GM18867 (cell line): ENCODE results near the gene GALNT18.

ENCODE experiments used
- ATAC-seq: cut with Tn5 transposase; IDR thresholded peaks from one replicate; pipeline ENCODE4 v1.9.1; 2021; ENCODE audit warnings: mild to moderate bottlenecking, moderate library complexity; ENCODE audit not compliant: unreplicated experiment

GALNT18 gene

DNA sequence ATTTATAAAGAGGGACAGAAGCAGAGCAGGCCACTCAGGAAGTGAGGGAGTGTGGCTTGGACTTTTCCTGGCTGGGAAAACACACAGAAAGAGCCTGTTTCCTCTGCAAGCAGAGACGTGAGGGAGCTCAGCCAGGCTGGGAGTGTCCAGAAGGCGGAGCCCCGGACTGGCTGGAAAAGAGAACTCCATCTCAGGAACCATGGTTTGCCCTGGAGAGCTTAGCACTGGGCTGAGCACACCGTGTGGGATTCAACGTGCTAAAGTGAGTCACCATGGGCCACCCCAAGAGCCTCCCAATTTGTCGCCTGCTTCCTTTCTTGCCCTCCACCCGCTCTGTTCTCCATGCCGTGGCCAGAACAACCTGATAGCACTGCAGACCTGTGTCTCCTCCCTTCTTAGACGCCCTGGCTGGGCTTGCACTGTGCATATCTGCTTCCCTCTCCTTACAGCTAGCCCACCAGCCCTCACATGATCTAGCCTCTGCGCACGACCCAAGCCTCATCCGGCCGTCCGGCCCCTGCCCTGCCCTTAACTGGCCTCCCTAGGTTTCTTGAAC, 51.8 kb downstream of the GALNT18 start:
- no peak for ATAC-seq

- no peak for ATAC-seq
Observed at GRCh38 chr11:11568651-11569229, 53.1 kb downstream of the GALNT18 start.

GRCh38 chr11:11567936-11568650, 53.7 kb downstream of the GALNT18 start:
- no peak for ATAC-seq

DNA sequence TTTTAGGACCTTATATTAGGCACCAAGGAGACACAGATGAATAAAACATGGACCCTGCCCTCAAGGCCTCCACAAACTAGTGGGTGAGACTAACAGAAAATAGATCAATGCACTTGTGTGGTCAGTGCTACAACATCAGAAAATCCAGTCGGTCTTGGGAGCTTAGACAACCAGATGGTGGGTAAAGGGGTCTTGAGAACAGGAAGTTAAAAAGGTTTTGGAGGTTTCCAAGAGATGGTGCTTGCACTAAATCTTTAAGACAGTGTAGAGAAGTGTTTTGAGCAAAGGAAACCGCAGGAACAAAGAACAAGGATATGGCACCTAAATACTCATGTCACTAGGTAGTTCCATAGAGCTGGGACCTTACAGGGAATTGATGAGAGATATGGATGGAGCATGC, 56.2 kb downstream of the GALNT18 start:
- no peak for ATAC-seq

GRCh38 chr11:11563200-11563975, 58.4 kb downstream of the GALNT18 start:
- ATAC-seq = no peak

DNA sequence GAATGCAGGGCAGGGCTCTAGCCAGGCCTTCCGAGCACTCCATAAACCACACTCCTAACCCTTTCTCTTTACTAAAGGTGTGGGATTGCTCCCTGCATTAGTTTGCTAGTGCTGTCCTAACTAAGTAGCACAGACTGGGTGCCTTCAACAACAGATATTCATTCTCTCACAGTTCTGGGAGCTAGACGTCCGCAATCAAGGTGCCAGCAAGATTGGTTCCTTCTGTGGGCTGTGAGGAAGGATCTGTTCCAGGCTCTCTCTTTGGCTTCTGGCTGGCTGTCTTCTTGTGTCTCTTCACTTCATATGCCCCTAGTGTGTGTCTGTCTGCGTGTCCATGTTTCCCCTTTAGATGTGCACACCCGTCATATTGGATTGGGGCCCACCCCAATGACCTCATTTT, 59.8 kb downstream of the GALNT18 start:
- ATAC-seq = no peak

DNA sequence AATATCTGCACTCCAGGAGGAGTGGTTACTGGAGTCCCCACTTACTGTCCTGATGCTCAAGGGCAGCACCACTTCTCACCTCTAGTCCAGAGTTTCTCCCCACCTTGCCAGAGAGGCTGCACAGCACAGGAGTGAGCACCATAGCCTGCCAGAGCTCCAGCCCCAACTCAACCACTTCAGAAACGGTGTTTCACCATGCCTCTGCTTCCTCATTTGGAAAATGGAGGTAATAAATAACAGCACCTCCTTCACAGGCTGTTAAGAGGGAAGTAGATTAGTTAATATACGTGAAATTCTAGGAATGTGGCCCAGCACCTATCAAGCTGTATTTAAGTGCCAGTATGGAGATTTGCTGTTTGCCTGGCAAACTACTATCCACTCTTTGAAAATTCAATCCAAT, 63.0 kb downstream of the GALNT18 start:
- no peak for ATAC-seq

GRCh38 chr11:11558396-11558795, 63.4 kb downstream of the GALNT18 start:
- ATAC-seq = no peak

DNA sequence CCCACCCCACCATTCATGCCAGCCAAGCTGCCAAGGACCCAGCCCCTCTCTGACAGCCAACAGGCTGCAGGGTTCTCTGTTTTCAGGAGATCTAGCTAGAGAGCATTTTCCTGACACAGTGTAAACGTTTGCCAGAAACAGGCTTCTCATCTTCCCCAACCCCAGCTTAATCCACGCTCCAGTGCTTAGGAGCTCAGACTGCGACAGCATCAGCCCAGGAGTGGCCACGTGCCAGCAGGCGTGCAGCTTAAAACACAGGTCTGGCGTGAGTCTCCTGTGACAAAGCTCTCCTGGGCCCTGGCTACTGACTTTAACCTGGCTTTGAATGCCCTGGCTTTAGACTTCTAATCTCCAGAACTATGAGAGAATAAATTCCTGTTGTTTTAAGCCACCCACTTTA, 66.6 kb downstream of the GALNT18 start:
- no peak for ATAC-seq

DNA sequence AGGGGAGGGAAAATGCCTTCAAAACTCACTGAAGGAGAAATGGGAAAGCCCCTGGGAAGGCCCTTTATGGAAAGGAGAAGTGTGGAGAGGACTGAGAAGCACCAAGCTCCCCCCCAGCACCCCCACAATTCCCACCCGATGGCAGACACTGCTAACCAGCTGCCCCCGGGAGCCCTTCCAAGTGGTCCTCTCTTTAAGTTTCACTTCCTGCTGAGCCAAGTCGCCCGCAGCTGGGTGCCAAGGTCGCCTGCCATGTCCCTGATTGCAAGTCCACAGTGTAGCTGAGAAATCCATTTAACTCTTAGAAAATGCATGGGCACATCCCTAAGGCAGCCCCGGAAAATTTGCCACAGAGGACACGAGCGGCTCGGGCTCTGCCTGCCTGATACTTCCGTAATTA, 68.2 kb downstream of the GALNT18 start:
- ATAC-seq = no peak

GRCh38 chr11:11552529-11553087, 69.2 kb downstream of the GALNT18 start:
- ATAC-seq = no peak

GRCh38 chr11:11550534-11550933, 71.3 kb downstream of the GALNT18 start:
- no peak for ATAC-seq

GRCh38 chr11:11545285-11546275, 76.2 kb downstream of the GALNT18 start:
- no peak for ATAC-seq

DNA sequence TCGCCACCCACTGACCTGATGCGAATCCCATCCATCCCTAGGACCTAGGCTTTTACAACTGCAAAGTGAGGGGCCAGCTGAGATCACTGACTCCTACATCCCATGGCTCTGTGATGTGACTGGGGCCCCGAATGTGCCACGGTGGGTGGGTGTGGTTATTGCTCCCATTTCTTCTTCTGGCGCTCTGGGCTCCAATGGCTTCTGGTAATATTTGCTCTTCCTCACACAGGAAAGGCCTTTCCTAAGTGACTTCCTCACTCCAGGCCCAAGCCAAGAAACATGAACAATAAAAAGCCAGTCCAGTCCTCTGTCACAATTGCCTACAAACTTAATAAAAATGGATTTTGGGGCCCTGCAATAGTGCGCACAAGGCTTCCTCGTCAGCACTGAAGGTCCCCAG, 78.1 kb downstream of the GALNT18 start:
- no peak for ATAC-seq

DNA sequence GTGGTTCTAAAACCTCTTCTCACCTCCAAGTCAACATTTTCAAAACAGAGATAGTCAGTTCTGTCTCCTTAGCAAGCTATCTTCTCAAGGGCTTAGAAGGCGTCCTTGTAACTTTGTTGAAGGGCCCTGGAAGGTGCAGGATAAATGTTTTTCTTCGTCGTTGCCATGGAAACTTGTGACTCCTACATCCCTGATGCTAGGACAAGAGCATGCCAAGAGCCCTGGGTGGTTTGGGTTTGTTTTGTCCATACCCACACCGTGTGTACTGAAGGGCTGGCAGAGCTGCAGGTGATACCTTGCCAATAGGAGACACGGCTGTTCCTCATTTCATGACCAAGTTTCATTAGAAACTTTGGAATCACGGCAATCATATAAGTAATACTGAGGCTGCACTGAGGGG, 81.6 kb downstream of the GALNT18 start:
- no peak for ATAC-seq

DNA sequence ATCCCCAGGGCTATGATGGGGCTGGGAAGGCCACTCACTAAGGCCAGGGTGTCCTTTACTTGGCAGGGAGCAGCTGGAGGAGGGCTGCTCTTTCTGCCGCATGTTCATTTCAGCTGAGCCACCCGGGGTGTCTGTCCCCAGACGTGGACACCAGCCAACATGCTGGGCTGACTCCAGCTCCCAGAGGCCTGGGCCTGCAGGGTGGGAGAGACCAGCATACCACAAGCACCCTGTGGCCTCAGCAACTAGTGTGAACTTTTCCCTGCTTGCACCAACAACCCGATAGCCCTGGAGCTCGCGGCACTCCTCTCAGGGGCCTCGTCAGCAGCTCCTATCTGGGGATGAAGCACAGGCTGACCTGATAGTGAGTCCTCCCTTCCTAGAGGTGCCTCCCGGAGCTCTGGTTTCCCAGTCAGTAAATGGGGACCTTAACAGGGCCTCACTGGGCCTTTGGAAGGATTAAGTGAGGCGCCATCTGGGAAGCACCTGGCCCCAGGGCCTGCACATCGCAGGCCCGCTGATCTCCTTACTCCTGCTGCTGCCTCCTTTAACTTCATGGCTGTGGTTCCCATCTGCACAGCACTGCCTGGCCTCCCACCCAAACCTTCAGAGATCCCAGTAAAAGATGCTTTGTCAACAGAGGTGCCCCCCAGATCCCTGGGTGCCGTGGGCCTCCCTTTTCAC, 83.4 kb downstream of the GALNT18 start:
- no peak for ATAC-seq

- ATAC-seq = no peak
Observed at GRCh38 chr11:11537871-11538270, 83.9 kb downstream of the GALNT18 start.

DNA sequence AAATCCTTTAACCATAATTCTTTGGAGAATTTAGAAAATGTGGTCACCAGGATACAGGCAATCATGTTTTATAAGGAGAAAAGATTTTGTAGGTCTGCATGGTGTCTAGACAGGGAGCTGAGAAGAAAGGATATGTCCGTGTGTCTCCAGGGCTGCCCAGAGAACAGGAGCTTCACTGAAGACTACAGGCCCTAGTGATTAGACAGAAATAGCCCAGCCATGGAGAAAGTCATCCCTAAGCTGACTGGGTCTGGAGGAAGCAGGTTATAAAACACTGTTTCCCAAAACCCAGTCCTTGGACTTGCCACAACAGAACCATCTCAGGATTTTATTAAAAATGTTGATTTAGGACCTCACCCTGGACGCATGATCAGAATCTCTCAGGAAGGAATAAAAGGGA, 84.4 kb downstream of the GALNT18 start:
- ATAC-seq = no peak

GRCh38 chr11:11536650-11537049, 85.2 kb downstream of the GALNT18 start:
- no peak for ATAC-seq

DNA sequence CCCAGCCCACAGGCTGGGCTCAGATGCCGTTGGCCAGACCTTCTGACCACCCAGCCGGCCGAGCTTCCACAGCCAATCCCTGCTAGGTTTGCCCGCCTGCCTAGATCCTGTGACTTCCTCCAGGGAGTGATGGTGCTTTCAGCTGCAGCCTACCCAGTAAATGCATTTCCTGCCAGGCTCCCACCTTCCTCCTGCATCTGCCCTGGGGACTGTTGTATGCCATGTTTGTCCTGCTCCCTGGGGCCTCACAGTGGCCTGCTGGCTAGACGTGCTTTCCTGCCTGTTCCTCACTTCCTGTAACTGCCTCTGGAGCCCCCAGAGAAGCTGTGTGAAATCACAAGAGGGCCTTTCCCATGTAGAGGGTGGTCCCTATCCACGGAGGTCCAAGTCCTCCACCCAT, 86.2 kb downstream of the GALNT18 start:
- no peak for ATAC-seq
